Duodenal mucosa (tissue), 2 donors: ENCODE results near the gene PDS5A.
"Not testable (repeated sequence)": the region's sequence is repeated elsewhere in the genome, so short reads cannot be mapped to it uniquely, and the experiment has no call there.

ENCODE experiments used
- H3K27ac ChIP-seq: one replicate; pipeline ENCODE4 v1.7.0; 2013; ENCODE audit warnings: low read depth, low read length
- H3K27me3 ChIP-seq, 2 donors: one replicate each; pipeline ENCODE4 v1.7.0; 2013; ENCODE audit warnings: low read length in 2 of 2, control low read depth in 1 of 2; ENCODE audit not compliant: insufficient read depth in 2 of 2, control insufficient read depth in 1 of 2
- H3K36me3 ChIP-seq, 2 donors: one replicate each; pipeline ENCODE4 v1.7.0; 2013; ENCODE audit warnings: low read length in 2 of 2, control low read depth in 1 of 2; ENCODE audit not compliant: insufficient read depth in 2 of 2, control insufficient read depth in 1 of 2
- H3K4me1 ChIP-seq, 2 donors: one replicate each; pipeline ENCODE4 v1.7.0; 2013; ENCODE audit warnings: low read length in 2 of 2, control low read depth in 1 of 2; ENCODE audit not compliant: insufficient read depth in 2 of 2, control insufficient read depth in 1 of 2
- H3K4me3 ChIP-seq, 2 donors: one replicate each; pipeline ENCODE4 v1.7.0; 2013; ENCODE audit warnings: low read length in 2 of 2, low read depth in 1 of 2
- H3K9ac ChIP-seq, 2 donors: one replicate each; pipeline ENCODE4 v1.7.0; 2013; ENCODE audit warnings: low read length in 2 of 2, low read depth in 1 of 2
- H3K9me3 ChIP-seq, 2 donors: one replicate each; pipeline ENCODE4 v1.7.0; 2013; ENCODE audit warnings: low read length in 2 of 2, control low read depth in 1 of 2; ENCODE audit not compliant: control insufficient read depth in 1 of 2

The PDS5A gene

DNA sequence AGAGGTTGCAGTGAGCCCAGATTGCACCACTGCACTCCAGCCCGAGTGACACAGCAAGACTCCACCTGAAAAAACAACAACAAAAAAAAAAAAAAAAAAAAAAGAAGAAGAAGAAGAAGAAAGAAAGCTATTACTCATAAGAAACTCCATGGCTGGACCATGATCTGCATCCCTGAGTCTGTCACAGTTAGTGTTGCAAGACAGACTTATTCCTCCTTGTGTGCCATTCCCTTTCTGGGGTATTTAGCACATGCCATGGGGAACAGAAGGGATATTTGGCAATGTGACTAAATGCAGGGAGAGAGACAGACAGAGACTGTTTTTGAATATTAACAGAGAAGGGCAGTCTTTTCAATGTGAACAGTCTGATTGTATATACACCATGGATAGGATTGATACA, 16.7 kb upstream of the PDS5A start:
- no peak overlapping the region for H3K27ac ChIP-seq
- H3K4me3 ChIP-seq: no peak overlapping the region
- H3K36me3 ChIP-seq: no peaks in the 10 kb centered on the region
- H3K27me3 ChIP-seq: no peaks in the 10 kb centered on the region
- H3K4me1 ChIP-seq: no peaks in the 10 kb centered on the region
- H3K9ac ChIP-seq: no peak overlapping the region
- H3K9me3 ChIP-seq: no peaks in the 10 kb centered on the region

DNA sequence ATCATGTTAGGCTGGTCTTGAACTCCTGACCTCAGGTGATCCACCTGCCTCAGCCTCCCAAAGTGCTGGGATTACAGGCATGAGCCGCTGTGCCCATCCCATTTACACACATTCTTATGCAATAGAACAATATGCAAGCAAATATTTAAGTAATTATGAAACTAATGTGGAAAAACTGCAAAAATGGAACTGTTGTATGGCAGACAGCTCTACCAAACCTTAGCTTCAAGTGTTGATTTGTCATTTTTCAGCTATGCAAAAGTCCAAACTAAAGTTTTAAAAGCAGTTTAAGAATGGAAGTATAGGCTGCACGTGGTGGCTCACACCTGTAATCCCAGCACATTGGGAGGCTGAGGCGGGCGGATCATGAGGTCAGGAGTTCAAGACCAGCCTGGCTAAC, 11.7 kb upstream of the PDS5A start:
- H3K27me3 ChIP-seq, H3K36me3 ChIP-seq, H3K9me3 ChIP-seq, H3K4me1 ChIP-seq, H3K9ac ChIP-seq, H3K4me3 ChIP-seq, H3K27ac ChIP-seq: not testable (repeated sequence)

DNA sequence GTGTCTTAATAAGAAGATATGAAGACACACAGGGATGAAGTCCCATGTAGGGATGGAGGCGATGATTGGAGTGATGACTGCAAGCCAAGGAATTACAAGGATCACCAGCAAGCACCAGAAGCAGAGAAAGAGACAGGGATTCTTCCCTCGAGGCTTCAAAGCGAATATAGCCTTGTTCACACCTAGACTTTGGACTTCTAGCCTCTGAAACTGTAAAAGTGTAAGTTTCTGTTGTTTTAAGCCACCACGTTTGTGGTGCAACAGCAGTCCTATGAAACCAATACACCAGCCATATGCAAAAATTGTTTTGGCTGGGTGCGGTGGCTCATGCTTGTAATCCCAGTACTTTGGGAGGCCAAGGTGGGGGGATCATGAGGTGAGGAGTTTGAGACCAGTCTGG, 9.8 kb upstream of the PDS5A start:
- Histone ChIP-seq H3K4me1 (no peaks in the 10 kb centered on the region), H3K9ac (no peak overlapping the region), H3K9me3 (no peaks in the 10 kb centered on the region), H3K27me3 (no peaks in the 10 kb centered on the region), H3K27ac (no peak overlapping the region), H3K4me3 (no peak overlapping the region), H3K36me3 (no peaks in the 10 kb centered on the region)

DNA sequence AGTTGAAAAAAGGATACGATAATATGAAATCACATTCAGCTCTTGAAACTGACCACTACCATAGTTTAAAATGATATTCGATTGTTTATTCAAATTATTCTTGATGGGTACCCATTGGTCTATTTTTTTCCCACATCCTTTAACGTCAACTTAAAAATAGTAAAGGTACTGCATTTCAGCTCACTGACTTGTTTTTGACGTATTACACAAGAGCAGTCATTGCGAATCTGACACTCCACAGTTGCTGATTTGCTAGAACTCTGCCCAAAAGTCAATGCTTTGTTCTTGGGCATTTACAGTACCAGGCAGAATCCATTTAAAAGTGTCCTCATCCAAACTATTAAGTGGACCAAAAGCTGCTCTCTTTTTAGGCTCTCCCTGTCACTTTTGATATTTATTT, 1.2 kb upstream of the PDS5A start:
- no peaks in the 10 kb centered on the region for H3K9me3 ChIP-seq
- H3K4me1 ChIP-seq: peaks cover 11% of the 10 kb centered on the region in 2 donors
- no peak overlapping the region for H3K4me3 ChIP-seq
- H3K27ac ChIP-seq: no peak overlapping the region
- peaks cover 4 to 9% of the 10 kb centered on the region in 2 donors for H3K36me3 ChIP-seq
- H3K27me3 ChIP-seq: no peaks in the 10 kb centered on the region
- H3K9ac ChIP-seq: no peak overlapping the region

DNA sequence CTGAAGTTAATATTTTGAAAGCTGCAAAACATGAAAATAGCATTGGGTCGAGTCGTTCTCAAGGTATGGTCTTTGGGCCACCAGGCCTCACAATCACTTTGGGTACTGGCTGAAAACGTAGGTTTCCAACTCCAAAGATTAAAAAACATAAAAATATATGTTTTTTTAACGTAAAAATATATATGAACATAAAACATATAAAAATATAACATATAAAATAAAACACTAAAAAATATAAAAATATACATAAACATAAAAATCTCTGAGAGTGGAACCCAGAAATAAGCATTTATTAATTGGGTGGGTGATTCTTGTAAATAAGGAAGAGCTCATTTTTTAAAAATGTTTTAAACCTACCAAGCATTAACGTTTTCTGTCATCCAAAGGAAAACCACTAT, 666 bp upstream of the PDS5A start:
- no peaks in the 10 kb centered on the region for H3K27me3 ChIP-seq
- H3K36me3 ChIP-seq: peaks cover 6 to 12% of the 10 kb centered on the region in 2 donors
- H3K4me1 ChIP-seq: peaks cover 11% of the 10 kb centered on the region in 2 donors
- H3K4me3 ChIP-seq: peak overlapping the region; percentile 77 to 85
- H3K9ac ChIP-seq: peak overlapping the region; percentile 68 to 71
- peak overlapping the region; percentile 36 for H3K27ac ChIP-seq
- no peaks in the 10 kb centered on the region for H3K9me3 ChIP-seq

DNA sequence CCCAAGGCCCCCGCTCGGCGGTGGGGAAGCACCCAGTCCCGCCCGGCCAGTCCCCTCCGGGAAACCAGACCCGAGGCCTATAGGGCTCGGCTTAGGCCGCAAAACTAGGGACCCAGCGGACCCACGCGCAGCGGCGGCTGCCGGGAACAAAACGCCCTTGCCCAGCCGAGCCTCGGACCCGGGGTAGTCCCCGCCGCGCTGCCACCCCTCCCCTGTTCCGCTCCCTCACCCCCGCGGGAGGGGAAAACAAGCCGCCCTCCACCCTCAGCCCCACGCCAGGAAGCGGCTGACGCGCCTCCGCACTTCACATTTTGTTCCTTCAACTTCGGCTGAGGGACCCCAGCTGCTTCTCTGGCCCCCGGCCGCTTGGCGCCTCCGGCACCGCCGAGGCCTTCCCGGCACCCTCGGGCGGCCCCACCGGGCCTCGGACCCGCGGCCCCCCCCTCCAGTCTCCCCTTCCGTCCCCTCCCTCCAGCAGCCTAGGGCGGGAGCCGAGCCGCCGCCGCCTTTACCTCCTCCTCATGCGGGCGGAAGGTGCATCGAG, 694 bp downstream of the PDS5A start:
- H3K27ac ChIP-seq: peak overlapping the region; percentile 87
- H3K27me3 ChIP-seq: no peaks in the 10 kb centered on the region
- peaks cover 10 to 17% of the 10 kb centered on the region in 2 donors for H3K36me3 ChIP-seq
- H3K9me3 ChIP-seq: no peaks in the 10 kb centered on the region
- H3K4me1 ChIP-seq: peaks cover 11% of the 10 kb centered on the region in 2 donors
- peak overlapping the region; percentile 57 to 83 for H3K4me3 ChIP-seq
- H3K9ac ChIP-seq: peak overlapping the region; percentile 87 to 88

DNA sequence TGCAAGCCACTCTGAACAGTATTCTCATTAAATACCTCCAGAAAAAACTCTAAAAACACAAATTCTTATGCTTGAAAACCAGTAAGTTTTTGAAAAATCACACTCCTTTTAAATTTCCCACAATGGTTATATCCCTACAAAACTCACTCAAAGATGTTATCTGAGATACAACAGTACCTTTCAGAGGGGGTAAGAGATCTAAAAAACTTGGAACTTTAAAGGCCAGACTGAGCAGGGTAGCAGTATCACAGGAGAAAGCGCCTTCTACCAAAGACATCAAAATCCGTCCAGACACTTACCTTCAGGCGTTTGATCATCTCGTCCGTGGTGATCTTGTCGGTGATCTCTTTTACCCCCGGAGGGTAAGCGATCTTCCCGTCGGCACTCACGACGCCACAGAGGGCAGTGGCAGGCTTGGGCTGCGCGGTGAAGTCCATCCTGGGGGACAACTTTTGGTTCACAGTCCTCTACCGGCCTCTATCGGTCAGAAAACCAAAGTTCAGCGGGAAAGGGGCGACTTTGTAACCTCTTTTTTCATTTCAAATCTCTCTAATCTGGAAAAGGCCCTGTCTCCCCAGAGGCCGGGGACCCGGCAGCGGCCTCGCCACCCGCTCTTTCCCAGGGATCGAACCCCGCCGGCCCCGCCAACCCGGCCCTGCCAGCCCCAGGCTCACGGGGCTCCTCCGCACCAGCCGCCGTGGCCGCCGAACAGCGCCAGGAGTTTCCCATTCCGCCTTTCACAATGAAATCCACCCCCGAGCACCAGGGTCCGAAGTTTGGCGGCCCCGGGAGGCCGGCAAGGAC, 1.4 kb downstream of the PDS5A start:
- Histone ChIP-seq H3K9me3 (no peaks in the 10 kb centered on the region), H3K36me3 (peaks cover 10 to 17% of the 10 kb centered on the region in 2 donors), H3K27me3 (no peaks in the 10 kb centered on the region), H3K4me3 (peak overlapping the region; percentile 57 to 83), H3K9ac (peak overlapping the region; percentile 87 to 88), H3K27ac (peak overlapping the region; percentile 87), H3K4me1 (peaks cover 11% of the 10 kb centered on the region in 2 donors)

DNA sequence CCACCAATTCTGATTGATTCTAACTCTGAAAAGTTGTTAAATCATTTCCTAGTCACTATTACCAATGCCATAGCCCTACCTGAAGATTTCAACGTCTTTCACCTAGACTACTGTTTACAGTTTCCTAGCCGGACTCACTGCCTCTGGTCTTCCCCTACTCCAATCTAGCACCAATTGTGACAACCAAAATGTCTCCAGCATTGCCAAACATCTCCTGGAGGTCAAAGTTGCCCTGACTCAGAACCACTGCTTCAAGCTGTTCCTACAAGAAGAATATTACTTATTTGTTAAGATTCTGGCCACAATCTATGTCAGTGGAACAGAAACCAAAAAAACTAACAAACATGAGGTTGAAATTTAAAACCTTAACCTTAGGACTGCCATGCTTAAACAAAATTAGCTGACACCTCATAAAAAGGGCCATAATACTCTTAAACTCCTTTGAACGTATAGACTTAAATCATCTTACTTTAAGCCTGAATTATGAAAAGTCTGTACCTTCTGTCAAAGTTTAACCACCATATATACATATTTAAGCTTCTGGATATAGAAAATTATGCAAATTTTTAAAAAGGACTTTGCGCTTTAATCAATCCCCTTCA, 2.1 kb downstream of the PDS5A start:
- peaks cover 11% of the 10 kb centered on the region in 2 donors for H3K4me1 ChIP-seq
- H3K9ac ChIP-seq: peak overlapping the region; percentile 87 to 88
- no peaks in the 10 kb centered on the region for H3K9me3 ChIP-seq
- H3K4me3 ChIP-seq: peak overlapping the region; percentile 57 to 83
- H3K36me3 ChIP-seq: peaks cover 10 to 17% of the 10 kb centered on the region in 2 donors
- no peaks in the 10 kb centered on the region for H3K27me3 ChIP-seq
- no peak overlapping the region for H3K27ac ChIP-seq

DNA sequence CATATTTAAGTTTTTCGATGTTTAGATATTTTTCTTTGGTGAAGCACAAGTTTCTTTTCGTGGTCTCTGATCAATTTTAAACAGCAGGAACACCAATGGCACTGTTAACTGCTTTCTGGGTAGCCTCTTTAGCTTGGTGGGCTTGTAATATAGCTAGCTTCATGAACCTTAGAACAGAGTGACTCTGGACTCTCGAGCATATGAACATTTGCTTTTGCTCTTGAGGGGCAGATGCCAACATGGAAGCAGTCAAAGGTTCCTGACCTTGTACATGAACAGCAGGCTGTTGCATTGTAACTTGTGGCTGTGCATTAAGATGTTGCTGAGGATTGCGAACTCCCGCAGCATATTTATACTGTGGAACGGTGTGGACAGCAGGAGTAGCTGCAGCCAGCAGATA, 4.7 kb downstream of the PDS5A start:
- H3K27me3 ChIP-seq, H3K27ac ChIP-seq, H3K9ac ChIP-seq, H3K4me3 ChIP-seq, H3K9me3 ChIP-seq: not testable (repeated sequence)
- Histone ChIP-seq H3K4me1 (peaks cover 11 to 19% of the 10 kb centered on the region in 2 donors), H3K36me3 (peaks cover 13 to 17% of the 10 kb centered on the region in 2 donors)
